ENCODE measurements around the gene TRUB2.

DNA sequence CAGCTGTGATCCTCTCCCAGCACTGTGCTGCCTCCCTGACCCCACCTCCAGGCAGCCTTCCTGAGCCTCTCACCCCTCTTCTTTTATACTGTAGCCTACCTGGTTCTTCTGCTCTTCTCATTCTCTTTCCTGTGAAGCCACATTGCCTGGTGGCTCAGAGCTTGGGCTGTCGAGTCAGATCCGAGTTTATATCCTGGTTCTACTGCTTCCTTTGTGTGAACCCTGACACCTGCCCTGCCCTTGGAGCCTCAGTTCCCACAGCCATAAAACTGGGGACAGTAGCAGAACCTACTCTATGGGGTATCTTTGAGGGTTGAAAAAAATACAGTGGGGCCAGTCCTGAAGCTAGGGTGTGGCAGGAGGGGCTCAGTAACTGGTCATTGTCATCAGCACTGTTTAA is 26.9 kb upstream of the TRUB2 start:
- TF ChIP-seq, protein P1, sequence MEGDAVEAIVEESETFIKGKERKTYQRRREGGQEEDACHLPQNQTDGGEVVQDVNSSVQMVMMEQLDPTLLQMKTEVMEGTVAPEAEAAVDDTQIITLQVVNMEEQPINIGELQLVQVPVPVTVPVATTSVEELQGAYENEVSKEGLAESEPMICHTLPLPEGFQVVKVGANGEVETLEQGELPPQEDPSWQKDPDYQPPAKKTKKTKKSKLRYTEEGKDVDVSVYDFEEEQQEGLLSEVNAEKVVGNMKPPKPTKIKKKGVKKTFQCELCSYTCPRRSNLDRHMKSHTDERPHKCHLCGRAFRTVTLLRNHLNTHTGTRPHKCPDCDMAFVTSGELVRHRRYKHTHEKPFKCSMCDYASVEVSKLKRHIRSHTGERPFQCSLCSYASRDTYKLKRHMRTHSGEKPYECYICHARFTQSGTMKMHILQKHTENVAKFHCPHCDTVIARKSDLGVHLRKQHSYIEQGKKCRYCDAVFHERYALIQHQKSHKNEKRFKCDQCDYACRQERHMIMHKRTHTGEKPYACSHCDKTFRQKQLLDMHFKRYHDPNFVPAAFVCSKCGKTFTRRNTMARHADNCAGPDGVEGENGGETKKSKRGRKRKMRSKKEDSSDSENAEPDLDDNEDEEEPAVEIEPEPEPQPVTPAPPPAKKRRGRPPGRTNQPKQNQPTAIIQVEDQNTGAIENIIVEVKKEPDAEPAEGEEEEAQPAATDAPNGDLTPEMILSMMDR (IDR thresholded peaks at IDR 0.05) = no peak
- TF ChIP-seq EP300 (IDR thresholded peaks at IDR 0.05) = no peak
